Measurements from ENCODE around the gene ABI3BP.

Gene ABI3BP

GRCh38 chr3:100766069-100766468 lies 227.2 kb downstream of the ABI3BP start:
- no peaks in the 10 kb centered on the region for H3K36me3 ChIP-seq
- H3K4me1 ChIP-seq (ENCODE audit: control insufficient read depth in 1 of 2, insufficient read depth in 1 of 2, low read depth in 1 of 2, low read length in 1 of 2), result no peaks in the 10 kb centered on the region
- no peaks in the 10 kb centered on the region for H3K27me3 ChIP-seq
- H3K27ac ChIP-seq, result no peak overlapping the region
- H3K4me3 ChIP-seq (ENCODE audit: low read depth in 1 of 2, low read length in 1 of 2), result no peak overlapping the region
- H3K9me3 ChIP-seq, result no peaks in the 10 kb centered on the region
- no peak for TF ChIP-seq CTCF (IDR thresholded peaks at IDR 0.05)

GRCh38 chr3:100765437-100765975 lies 227.7 kb downstream of the ABI3BP start:
- H3K27me3 ChIP-seq, result no peaks in the 10 kb centered on the region
- no peaks in the 10 kb centered on the region for H3K9me3 ChIP-seq
- no peak overlapping the region for H3K27ac ChIP-seq
- no peak for TF ChIP-seq CTCF (IDR thresholded peaks at IDR 0.05)
- H3K4me3 ChIP-seq (ENCODE audit: low read depth in 1 of 2, low read length in 1 of 2), result no peak overlapping the region
- no peaks in the 10 kb centered on the region for H3K4me1 ChIP-seq (ENCODE audit: control insufficient read depth in 1 of 2, insufficient read depth in 1 of 2, low read depth in 1 of 2, low read length in 1 of 2)
- no peaks in the 10 kb centered on the region for H3K36me3 ChIP-seq

DNA sequence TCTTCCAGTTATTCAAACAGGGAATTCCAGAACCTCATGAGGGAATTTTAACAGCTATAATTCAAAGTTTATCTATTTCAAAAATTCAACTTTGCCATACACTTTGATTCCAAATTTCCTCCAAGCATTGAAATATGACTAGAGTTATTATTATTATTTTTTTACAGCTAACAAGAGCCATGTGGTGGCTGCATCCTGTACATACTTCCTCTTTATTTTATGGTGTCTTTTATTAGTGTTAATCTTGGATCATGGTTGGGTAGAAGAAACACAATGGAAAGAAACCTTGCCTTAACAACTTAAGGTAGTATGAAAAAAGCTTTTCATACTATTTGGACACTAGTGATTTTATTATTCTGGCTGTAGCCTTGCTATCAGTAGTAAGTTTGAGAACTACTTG lies 231.3 kb downstream of the ABI3BP start:
- H3K27me3 ChIP-seq, result no peaks in the 10 kb centered on the region
- no peaks in the 10 kb centered on the region for H3K9me3 ChIP-seq
- no peaks in the 10 kb centered on the region for H3K4me1 ChIP-seq (ENCODE audit: control insufficient read depth in 1 of 2, insufficient read depth in 1 of 2, low read depth in 1 of 2, low read length in 1 of 2)
- no peak overlapping the region for H3K4me3 ChIP-seq (ENCODE audit: low read depth in 1 of 2, low read length in 1 of 2)
- no peak for TF ChIP-seq CTCF (IDR thresholded peaks at IDR 0.05)
- no peaks in the 10 kb centered on the region for H3K36me3 ChIP-seq
- H3K27ac ChIP-seq, result no peak overlapping the region

GRCh38 chr3:100761211-100761942 lies 231.8 kb downstream of the ABI3BP start:
- Histone ChIP-seq H3K27ac (no peak overlapping the region), H3K27me3 (no peaks in the 10 kb centered on the region), H3K4me1 (ENCODE audit: control insufficient read depth in 1 of 2, insufficient read depth in 1 of 2, low read depth in 1 of 2, low read length in 1 of 2) (no peaks in the 10 kb centered on the region), H3K4me3 (ENCODE audit: low read depth in 1 of 2, low read length in 1 of 2) (no peak overlapping the region), H3K9me3 (no peaks in the 10 kb centered on the region), H3K36me3 (no peaks in the 10 kb centered on the region)
- no peak for TF ChIP-seq CTCF (IDR thresholded peaks at IDR 0.05)

DNA sequence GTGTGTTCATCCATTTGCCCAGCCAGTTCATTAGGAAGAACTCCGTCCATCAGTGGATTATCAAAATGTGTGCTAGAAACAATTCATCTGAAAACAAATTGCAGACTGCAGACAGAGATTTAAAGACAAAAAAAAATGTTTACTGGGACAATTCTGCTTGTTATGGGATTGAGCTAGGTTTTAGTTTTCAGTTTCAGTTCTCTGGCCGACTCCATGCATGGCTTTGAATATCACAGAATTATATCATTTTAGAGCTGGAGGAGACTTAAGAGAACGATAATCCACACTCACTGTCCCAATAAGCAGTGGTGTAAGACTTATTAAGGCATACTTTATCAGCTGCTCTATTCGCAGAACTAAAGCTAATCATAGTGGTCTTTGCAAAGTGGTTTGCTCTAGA lies 232.8 kb downstream of the ABI3BP start:
- H3K36me3 ChIP-seq, result peaks cover 7% of the 10 kb centered on the region
- H3K27ac ChIP-seq, result no peak overlapping the region
- no peaks in the 10 kb centered on the region for H3K27me3 ChIP-seq
- no peak for TF ChIP-seq CTCF (IDR thresholded peaks at IDR 0.05)
- no peak overlapping the region for H3K4me3 ChIP-seq (ENCODE audit: low read depth in 1 of 2, low read length in 1 of 2)
- no peaks in the 10 kb centered on the region for H3K9me3 ChIP-seq
- H3K4me1 ChIP-seq (ENCODE audit: control insufficient read depth in 1 of 2, insufficient read depth in 1 of 2, low read depth in 1 of 2, low read length in 1 of 2), result no peaks in the 10 kb centered on the region

All from neutrophil (primary cell).